Inflammatory macrophage treated with lipopolysaccharide for 1 hour (primary cell): ENCODE measurements around the gene SSBP2.
"Not testable (repeated sequence)": the region's sequence is repeated elsewhere in the genome, so short reads cannot be mapped to it uniquely, and the experiment has no call there.

ENCODE experiments used
- DNase-seq, 2 donors: peaks; one replicate each; pipeline ENCODE4 v3.0.0-alpha.2; 2020 to 2022

SSBP2 gene

GRCh38 chr5:81646469-81646995 lies 104.4 kb downstream of the SSBP2 start:
- no peak for DNase-seq

- no peak for DNase-seq
Observed at GRCh38 chr5:81642210-81642609, 108.7 kb downstream of the SSBP2 start.

GRCh38 chr5:81639556-81639955 lies 111.3 kb downstream of the SSBP2 start:
- no peak for DNase-seq

- DNase-seq: no peak
Observed at GRCh38 chr5:81638471-81638870, 112.4 kb downstream of the SSBP2 start.

GRCh38 chr5:81633891-81634290 lies 117.0 kb downstream of the SSBP2 start:
- no peak for DNase-seq

GRCh38 chr5:81633471-81633870 lies 117.4 kb downstream of the SSBP2 start:
- DNase-seq: no peak

GRCh38 chr5:81632679-81633078 lies 118.2 kb downstream of the SSBP2 start:
- no peak for DNase-seq

GRCh38 chr5:81631621-81632020 lies 119.3 kb downstream of the SSBP2 start:
- DNase-seq: no peak

GRCh38 chr5:81631124-81631523 lies 119.8 kb downstream of the SSBP2 start:
- no peak for DNase-seq

GRCh38 chr5:81630684-81631083 lies 120.2 kb downstream of the SSBP2 start:
- no peak for DNase-seq

- no peak for DNase-seq
Observed at GRCh38 chr5:81629986-81630385, 120.9 kb downstream of the SSBP2 start.

- not testable (repeated sequence) for DNase-seq
Observed at GRCh38 chr5:81628061-81628460, 122.8 kb downstream of the SSBP2 start.

GRCh38 chr5:81626524-81626923 lies 124.4 kb downstream of the SSBP2 start:
- DNase-seq: peak in 1 of 2 donors; percentile 41

GRCh38 chr5:81609810-81610375 lies 141.0 kb downstream of the SSBP2 start:
- DNase-seq: no peak

- DNase-seq: no peak
Observed at GRCh38 chr5:81608976-81609375, 141.9 kb downstream of the SSBP2 start.

- no peak for DNase-seq
Observed at GRCh38 chr5:81607693-81608092, 143.2 kb downstream of the SSBP2 start.

GRCh38 chr5:81606150-81606549 lies 144.7 kb downstream of the SSBP2 start:
- DNase-seq: no peak

GRCh38 chr5:81605299-81605698 lies 145.6 kb downstream of the SSBP2 start:
- no peak for DNase-seq

- no peak for DNase-seq
Observed at GRCh38 chr5:81604193-81604592, 146.7 kb downstream of the SSBP2 start.

GRCh38 chr5:81601919-81602318 lies 149.0 kb downstream of the SSBP2 start:
- no peak for DNase-seq

GRCh38 chr5:81592085-81592484 lies 158.8 kb downstream of the SSBP2 start:
- DNase-seq: not testable (repeated sequence)

- no peak for DNase-seq
Observed at GRCh38 chr5:81590498-81591384, 160.2 kb downstream of the SSBP2 start.

- DNase-seq: peak; percentile 15 to 39
Observed at GRCh38 chr5:81579262-81579924, 171.5 kb downstream of the SSBP2 start.

GRCh38 chr5:81577091-81577490 lies 173.8 kb downstream of the SSBP2 start:
- DNase-seq: no peak
